ENCODE data around the gene OR9Q1.

OR9Q1 gene

DNA sequence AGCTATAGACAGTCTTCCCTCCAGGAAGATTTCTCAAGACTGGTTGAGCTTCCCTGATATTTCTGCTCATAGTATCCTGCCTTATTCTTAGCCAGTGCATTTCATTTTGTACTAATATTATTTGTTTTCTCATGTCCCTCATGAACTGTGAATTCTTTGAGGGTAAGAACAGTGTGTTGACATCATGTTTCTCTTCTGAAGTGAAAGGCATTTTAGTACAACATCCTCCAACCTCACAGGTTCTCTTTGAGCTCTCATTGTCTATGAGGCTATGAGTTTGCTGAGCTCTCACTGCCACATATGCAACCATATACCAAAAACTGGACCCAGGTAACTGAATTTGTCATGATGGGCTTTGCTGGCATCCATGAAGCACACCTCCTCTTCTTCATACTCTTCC lies 7.0 kb downstream of the OR9Q1 start, which contains the start of gene OR6Q1:
OR6Q1 (plus strand) TSS at position 301 of the 400 bp plus-strand sequence; CDS start at position 301, 0 bp downstream.
- DNase-seq (ENCODE audit: extremely low read depth in 1 of 2, low read depth in 1 of 2) = no peak

DNA sequence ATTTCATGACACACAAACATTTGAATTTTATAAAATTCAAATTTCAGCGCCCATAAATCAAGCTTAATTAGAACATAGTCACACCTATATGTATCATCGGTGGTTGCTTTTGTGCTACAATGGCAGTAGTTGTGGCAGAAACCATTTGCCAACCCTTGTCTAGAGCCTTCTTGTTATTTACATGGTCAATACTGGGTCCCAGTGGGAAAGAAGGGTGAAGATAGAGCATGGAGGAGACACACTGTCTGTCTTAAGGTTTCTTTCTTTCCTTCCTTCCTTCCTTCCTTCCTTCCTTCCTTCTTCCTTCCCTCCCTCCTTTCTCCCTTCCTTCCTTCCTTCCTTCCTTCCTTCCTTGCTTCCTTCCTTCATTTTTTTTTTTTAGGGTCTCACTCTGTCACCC lies 10.8 kb downstream of the OR9Q1 start:
- DNase-seq (ENCODE audit: extremely low read depth in 1 of 2, low read depth in 1 of 2) = no peak

DNA sequence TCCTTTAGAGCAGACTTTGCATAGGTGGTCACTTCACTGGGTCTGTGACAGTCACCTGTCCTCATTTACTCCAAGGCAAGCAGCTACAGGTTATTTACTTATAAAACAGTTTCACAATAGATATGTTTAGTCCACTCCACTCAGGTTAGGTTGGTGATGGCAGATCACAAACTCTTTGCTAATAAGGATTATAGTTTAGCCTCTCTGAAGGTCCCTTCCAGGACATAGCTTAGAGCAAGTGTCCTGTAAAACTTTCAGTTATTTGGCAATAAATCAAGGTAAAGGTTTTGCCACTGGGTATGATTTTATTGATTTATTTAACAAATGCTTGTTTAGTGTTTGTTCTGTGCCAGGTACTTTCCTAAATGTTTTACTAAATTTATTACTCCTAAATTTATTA lies 15.9 kb downstream of the OR9Q1 start:
- no peak for DNase-seq (ENCODE audit: extremely low read depth in 1 of 2, low read depth in 1 of 2)

DNA sequence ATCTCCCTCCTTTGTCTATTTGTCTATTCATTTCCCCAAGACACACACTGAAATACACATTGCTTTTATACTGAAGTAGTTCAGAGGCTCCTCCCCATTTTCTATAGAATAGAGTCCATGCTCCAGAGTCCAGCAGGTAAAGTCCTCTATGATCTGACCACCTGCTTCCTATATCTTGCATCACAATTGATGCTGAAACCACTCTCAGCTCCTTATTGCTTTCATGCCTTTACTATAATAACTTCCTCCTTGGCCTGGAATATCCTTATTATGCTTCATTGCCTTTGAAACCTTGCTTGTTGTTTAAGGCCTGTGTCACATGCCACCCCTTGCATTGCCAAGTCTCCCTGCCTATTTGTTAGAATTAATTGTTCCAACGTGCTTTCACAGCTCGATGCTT lies 19.7 kb downstream of the OR9Q1 start:
- no peak for DNase-seq (ENCODE audit: extremely low read depth in 1 of 2, low read depth in 1 of 2)

DNA sequence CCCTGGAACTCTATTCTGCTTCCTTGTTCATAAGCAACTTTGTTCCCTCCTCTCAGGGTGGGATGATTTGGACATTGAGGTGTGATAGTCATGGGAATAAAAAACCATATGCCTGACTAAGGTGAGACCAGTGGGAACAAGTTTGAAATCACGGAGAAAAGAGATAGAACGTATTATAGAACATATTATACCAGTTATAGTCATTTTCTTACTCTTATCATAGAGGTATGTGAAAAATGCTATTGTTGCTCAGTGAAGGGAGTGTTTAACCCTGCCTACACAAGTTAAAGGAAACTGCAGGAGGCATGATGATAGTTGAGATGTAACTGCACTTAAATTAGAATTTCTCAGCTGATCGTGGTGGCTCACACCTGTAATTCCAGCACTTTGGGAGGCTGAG lies 22.6 kb downstream of the OR9Q1 start:
- DNase-seq (ENCODE audit: extremely low read depth in 1 of 2, low read depth in 1 of 2) = no peak

DNA sequence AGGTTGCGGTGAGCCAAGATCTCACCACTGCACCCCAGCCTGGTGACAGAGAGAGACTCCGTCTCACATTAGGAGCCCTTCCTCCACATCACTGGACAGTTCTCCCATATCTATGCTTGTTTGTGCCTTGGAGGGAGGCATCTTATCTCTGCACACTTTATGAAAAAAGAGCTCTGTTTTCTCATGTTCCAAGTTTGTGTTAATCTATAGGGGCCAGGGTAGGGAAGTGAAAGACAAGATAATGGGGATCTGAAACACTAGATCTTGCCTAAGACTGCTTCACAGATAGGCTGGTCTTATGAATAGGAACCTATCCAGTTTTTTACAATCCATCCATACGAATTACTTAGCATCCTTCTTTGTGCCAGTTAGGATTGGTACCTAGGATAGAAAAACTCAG lies 24.1 kb downstream of the OR9Q1 start:
- DNase-seq (ENCODE audit: extremely low read depth in 1 of 2, low read depth in 1 of 2) = no peak

DNA sequence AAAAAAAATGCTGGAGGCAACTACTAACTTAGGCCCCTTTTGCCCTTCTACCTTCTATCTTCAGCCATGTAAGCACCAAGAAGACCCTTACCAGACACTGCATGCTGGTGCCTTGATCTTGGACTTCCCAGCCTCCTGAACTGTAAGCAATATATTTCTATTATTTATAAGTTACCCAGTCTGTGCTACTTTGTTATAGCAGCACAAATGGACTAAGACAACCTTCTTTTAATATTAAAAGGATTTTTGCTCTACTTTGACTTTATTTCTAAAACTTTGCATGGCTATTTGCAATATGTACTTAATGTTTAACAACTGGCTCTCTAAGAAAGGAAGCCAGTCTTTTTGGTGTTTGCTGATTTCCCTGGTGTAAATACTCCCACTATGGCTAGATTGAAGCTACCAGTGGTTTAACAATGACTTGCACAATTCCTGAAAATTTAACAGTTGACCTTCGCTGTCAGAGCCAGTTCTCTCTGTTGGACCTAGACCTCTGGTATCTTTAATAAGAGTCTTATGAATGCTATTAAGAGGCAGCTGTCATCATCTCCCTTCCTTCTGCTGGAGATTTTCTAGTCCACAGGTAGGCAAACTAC lies 32.2 kb downstream of the OR9Q1 start:
- no peak for DNase-seq (ENCODE audit: extremely low read depth in 1 of 2, low read depth in 1 of 2)

DNA sequence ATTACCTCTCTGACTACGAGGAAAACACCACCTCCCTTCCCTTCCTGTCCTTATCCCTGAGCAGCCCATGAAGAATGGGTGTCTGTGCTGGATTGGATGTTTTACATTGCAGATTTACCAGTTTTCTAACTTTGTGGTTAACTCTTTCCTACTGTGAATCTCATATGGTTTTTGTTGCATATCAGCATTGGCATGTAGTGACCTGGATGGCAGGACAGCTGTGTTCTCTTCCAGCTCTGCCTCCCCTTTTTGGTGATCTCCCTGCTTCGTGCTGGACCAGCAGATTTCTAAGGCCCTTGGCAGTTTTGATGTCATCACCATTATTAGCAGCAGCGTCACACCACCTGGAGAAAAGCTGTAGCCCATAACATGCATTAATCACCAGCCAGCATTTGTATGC lies 33.8 kb downstream of the OR9Q1 start:
- DNase-seq (ENCODE audit: extremely low read depth in 1 of 2, low read depth in 1 of 2) = no peak

DNA sequence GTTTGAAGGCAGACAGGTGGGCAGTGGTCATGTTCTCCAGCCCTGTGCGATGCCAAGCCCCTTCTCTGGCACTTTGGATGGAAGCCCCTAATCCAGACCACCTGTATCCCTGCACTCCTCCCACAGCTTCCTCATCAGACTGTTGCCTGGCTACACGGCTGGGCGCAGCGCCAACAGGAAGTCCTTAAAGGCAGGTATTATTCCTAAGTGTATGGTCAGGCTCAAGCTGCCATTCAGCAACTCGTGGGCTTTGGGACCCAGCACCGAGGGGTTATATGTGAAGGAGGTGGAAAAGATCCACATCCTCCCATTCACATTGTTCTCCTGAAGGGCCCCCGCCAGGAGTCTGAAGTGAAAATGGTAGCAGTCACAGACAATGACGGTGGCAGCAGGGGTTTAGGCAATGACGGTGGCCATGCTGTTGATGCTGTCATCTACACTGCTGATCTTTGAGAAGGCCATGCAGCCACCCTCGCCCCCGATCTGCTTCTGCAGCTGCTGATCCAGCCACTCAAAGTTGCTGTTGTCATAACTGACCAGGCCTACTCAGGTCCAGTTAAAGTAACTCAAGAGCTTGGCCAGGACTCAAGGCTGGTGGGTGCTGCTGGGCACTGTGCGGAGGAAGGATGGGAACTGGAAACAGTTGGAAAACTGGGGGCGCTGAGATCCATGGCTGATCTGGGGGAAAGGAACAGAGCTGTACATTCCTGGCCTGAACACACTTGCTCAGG lies 34.8 kb downstream of the OR9Q1 start:
- DNase-seq (ENCODE audit: extremely low read depth in 1 of 2, low read depth in 1 of 2) = no peak

DNA sequence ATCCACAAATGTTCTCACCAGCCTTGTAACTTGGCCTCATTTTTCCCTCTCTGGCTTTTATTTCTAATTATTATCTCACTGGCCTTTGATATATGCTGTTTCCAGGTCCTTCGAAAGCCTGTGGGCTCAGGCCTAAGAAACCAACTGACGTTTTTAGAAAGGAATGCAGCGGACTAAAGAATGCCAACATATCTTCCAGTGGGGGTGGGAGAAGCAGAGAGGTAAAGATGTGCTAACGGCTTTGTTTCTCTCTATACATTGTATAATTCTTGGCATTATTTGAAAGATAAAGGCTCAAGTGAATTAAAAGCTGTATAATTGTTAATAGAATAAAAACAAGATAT lies 35.3 kb downstream of the OR9Q1 start:
- DNase-seq (ENCODE audit: extremely low read depth in 1 of 2, low read depth in 1 of 2) = no peak

DNA sequence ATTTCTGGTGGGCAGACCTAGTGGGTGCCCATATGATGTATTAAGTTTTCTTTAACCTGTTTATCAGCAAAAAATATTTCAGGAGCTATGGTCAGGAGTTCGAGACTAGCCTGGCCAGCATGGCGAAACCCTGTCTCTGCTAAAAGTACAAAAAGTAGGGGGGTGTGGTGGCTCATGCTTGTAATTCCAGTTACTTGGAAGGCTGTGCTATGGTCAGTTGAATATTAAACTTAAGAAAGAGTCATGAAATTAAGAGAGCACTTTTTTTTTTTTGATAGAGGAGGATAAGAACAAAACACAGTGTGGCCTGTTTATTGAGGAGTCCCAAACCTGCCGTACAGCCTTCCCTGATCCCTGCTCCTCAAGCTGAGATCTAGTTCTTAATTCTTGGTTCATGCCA lies 36.9 kb downstream of the OR9Q1 start:
- DNase-seq (ENCODE audit: extremely low read depth in 1 of 2, low read depth in 1 of 2) = no peak

DNA sequence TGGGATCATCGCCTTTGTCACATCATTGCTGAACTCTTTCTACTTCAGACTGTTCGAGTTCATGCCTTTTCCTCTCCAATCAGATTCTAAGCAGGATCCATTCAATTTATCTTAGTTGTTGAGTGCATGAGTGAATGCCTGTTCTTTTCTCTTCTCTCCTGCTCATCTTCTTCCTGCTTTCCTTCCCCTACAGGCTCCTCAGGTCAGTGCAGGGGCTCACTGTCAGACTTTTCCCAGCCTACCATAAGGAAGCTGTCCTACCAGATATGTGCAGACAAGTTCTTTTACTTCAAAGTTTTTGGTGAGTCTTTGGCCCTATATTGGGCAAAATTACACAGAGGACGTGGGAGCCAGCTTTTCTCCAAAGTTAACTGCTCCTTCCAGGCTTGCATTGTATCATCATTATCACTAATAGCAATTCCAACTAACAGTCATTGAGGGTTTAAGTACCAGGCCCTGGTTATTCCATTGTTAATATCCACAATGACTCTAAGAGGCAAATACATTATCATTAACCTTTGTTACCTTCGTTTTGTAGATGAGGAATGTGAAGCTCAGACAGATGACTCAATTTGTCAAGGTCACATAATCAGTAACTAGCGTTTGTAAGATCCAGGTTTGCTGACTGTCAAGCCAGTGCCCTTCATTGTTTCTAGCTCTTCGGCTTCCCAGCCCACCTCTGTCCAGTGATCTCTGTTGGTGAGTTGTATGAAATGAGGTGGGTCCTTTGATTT lies 37.4 kb downstream of the OR9Q1 start:
- DNase-seq (ENCODE audit: extremely low read depth in 1 of 2, low read depth in 1 of 2) = no peak

DNA sequence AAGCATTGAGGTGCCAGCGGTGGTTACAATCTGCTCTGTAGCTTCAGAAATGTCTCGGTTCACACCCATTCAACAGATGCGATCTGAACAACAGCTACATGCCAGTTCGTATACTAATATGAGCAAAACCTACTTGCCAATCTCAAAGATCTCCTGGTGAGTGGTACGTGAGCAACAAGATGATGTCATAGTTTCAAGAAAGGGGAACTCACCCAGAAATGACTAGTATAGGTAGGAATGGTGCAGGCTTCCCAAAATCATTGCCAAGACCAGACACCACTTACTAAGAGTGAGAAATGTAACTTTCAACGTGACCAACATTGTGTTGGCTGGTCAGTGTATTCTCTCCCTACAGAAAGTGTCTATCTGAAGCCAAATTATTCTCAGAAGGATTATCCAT lies 38.1 kb downstream of the OR9Q1 start:
- DNase-seq (ENCODE audit: extremely low read depth in 1 of 2, low read depth in 1 of 2) = no peak

DNA sequence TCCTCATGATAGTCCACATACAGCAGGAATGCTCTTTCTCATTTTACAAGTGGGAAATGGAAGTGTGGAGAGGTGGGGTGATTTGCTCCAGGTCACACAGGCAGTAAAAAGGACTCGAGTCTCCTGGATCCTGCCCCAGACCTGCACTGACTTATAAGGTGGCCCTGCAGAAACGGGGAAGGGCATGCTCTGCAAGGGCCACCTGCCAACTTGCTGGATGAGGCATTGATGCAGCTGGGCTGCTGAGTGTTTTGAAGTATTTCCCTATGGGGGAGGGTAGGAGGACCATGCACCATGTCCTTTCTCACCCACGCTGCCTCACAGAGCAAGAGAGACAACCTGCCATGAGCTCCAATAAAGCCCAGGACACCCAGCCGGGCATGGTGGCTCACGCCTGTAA lies 44.0 kb downstream of the OR9Q1 start:
- DNase-seq (ENCODE audit: extremely low read depth in 1 of 2, low read depth in 1 of 2) = no peak

DNA sequence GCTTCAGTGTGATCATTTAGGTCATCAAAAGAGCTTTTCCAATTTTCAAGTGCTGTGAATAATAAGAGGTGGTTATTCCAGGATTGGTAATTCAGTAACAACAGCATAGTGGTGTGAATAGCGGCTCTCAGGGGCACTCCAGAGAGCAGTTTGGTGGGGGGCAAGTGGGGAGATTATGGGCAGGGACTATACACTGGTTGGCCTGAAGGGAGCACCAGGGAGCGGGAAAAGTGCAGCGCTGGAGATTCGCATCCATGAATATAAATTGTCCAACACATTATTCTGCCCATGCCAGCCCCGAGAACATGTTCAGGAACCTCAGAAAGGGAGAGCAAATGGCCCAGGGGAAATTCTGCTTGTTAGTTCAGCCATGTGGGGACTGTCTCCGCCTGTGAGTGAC lies 45.0 kb downstream of the OR9Q1 start:
- DNase-seq (ENCODE audit: extremely low read depth in 1 of 2, low read depth in 1 of 2) = no peak

DNA sequence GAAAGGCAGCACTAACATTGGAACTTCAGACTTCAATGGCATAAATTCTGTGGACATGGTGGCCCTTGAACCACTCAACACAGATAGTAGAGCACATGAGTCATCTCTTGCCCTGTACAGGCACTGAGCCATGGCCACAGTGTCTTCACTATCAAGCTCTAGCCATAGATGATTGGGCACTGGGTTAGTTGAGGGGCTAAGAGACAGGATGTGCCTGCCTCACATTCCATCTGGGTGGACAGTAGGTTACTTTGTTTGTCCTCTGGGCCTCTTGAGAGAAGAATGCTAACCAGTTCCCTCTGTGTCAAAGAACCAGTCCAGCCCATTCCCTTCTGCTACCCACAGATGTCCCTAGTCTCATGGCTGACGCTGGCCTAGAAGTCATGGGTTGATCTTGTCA lies 46.9 kb downstream of the OR9Q1 start:
- DNase-seq (ENCODE audit: extremely low read depth in 1 of 2, low read depth in 1 of 2) = no peak

DNA sequence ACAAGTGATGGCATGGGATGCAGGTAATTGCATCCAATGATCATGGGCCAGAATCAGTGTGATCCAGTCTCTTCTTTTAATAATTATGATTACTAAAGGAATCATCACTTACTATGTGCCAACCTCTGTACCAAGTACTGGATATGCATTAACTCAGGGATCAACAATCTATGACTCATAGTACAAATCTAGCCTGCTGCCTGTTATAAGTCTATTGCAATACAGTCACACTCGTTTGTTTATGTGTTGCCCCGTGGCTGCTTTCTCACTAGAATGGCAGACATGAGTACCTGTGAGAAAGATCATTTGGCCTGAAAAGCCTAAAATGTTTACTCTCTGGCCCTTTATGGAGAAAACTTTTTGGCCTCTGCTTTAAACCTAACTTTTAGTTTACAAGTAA lies 52.1 kb downstream of the OR9Q1 start:
- DNase-seq (ENCODE audit: extremely low read depth in 1 of 2, low read depth in 1 of 2) = no peak

DNA sequence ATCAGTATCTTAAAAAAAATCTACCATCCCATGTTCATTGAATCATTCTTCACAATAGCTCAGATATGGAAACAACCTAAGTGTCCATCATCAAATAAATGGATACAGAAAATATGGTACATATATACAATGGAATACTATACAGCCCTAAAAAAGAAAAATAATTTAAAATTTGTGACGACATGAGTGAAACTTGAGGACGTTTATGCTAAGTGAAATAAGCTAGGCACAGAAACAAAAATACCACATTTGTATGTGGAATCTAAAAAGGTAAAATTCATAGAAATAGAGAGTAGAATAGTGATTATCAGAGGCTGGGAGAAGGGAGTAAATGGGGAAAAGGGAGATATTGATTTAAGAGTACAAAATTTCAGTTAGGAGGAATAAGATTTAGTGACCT lies 62.8 kb downstream of the OR9Q1 start:
- DNase-seq (ENCODE audit: extremely low read depth in 1 of 2, low read depth in 1 of 2) = no peak

DNA sequence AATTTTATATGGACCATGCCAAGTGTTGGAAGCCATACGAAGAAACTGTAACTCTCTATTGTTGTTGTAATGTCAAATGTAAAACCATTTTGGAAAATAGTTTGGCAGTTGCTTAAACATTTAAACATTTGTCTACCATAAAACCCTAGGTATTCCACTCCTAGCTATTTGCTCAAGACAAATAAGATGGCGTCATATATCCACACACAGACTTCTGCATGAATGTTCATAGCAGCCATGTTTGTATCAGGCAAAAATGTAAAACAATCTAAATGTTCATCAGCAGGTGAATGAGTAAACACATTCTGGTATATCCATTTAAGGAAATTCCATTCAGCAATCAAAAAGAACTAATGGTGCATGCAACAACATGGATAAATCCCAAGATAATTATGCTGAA lies 73.8 kb downstream of the OR9Q1 start:
- no peak for DNase-seq (ENCODE audit: extremely low read depth in 1 of 2, low read depth in 1 of 2)

DNA sequence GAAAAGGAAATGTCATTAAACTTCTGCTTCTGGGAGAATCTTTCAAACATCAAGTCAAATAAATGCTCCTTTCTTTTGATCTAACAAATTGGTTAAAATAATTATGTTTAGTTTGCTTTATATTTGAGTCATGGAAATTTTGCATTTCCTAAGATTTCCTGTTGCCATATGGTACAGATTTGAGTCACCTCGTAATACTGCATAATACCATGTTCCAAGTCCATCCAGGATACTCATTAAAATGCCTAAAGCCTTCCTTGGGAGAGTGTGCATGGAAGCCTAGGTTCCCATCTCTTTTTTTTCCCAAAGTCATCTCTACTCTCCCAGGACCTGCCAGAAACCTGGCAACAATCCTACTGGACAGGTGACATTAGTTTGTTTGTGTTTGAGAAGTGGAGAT lies 97.4 kb downstream of the OR9Q1 start:
- no peak for DNase-seq (ENCODE audit: extremely low read depth in 1 of 2, low read depth in 1 of 2)

DNA sequence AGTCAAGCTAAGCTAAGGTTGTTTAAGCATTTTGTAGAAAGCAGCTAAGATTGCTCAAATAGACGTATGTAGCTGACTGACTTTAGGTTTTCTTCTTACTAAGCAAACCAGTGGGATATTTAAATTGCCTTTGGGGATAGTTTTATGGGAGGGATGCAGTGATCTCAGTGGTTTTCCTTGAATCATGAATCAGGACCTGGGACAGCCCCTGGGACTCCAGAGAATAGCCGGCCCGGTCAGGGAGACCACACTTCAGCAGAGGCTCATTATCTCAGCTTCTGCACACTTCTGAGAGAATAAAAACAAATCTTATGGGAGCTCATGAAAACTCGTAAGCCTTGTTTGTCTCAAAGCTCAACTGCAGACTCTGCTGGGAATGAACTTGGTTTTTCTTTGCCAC lies 101.8 kb downstream of the OR9Q1 start, which contains the start of gene OR9I1:
OR9I1 (minus strand) TSS at position 62 of the 400 bp plus-strand sequence. CDS start 6,086 bp downstream, outside the sequence.
- DNase-seq (ENCODE audit: extremely low read depth in 1 of 2, low read depth in 1 of 2) = no peak

DNA sequence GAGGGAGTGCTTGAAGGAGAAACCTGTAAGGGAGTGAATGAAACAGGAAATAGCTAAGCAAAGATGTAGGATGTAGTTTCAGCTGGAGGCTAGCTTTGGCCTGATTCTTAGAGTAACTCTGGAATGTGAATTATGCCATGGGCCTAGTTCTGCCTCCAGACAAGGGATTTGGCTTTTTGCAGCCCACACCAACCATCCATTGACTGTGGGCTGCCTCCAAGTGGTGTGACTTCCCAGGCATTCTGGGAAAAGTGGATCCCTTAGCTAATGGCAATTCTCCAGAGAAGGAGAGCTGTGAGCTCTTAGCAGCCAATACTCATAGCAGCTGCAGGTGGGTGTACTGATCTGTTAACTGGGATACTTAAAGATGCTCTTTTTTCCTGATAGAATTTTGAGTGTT lies 103.7 kb downstream of the OR9Q1 start:
- no peak for DNase-seq (ENCODE audit: extremely low read depth in 1 of 2, low read depth in 1 of 2)

Measured in activated CD8-positive, alpha-beta memory T cell treated with anti-CD3 and anti-CD28 coated beads for 1 hour (primary cell).